T-cell (primary cell): ENCODE data around the gene TLL2. TPM values are rescaled to one million over a fixed set of nuclear protein-coding genes. Genes with fewer than 3 reads are reported as not detected.

Experiments used
- ATAC-seq, 4 experiments: fragments of 200-7000 bp in 3 of 4; fragments of 150-1000 bp in 1 of 4; cut with Tn5 transposase; replicated peaks in 1 of 4; 1 replicate in 3 of 4; 2 replicates in 1 of 4; pipeline ENCODE4 v1.10.0; 2021; ENCODE audit warnings: moderate library complexity in 3 of 4, mild to moderate bottlenecking in 2 of 4, moderate number of reproducible peaks in 1 of 4
- CTCF ChIA-PET, 2 donors: fragments of 300-600 bp; sonication (Branson Sonifier 250); formaldehyde crosslinking; loops; one replicate each; lab custom pipeline; 2022; ENCODE audit warnings: antibody characterized with exemption in 2 of 2; lab: Charles Lee
- POLR2A ChIA-PET, 2 donors: fragments of 300-600 bp; sonication (Branson Sonifier 250); formaldehyde crosslinking; loops; one replicate each; lab custom pipeline; 2022; ENCODE audit warnings: antibody characterized with exemption in 2 of 2; lab: Charles Lee
- DNase-seq, 35 experiments: peaks; one replicate each; pipeline versions ENCODE4 v3.0.0 to v3.0.0-alpha.2; 2013 to 2023
- H3K27ac ChIP-seq: one replicate; pipeline ENCODE4 v1.5.1; 2013; ENCODE audit warnings: low read length
- H3K27me3 ChIP-seq, 2 experiments: replicated peaks in 1 of 2; 1 replicate in 1 of 2; 2 replicates in 1 of 2; pipeline versions ENCODE4 v1.6.1 to v1.7.0; 2013; ENCODE audit warnings: low read length in 1 of 2, mixed read lengths in 1 of 2; ENCODE audit not compliant: control insufficient read depth in 2 of 2, insufficient read depth in 2 of 2; ENCODE audit errors: extremely low read depth in 1 of 2
- H3K36me3 ChIP-seq, 2 donors: 1 replicate in 1 of 2; 2 replicates in 1 of 2; pipeline versions ENCODE4 v1.6.1 to v1.7.0; 2013; ENCODE audit warnings: low read length in 1 of 2; ENCODE audit not compliant: control insufficient read depth in 2 of 2, insufficient read depth in 1 of 2; ENCODE audit errors: extremely low read depth in 1 of 2
- H3K4me1 ChIP-seq, 2 experiments: 1 replicate in 1 of 2; 2 replicates in 1 of 2; pipeline versions ENCODE4 v1.6.1 to v1.7.0; 2013; ENCODE audit warnings: low read length in 2 of 2, mixed read lengths in 1 of 2; ENCODE audit not compliant: insufficient read depth in 2 of 2, control insufficient read depth in 1 of 2; ENCODE audit errors: extremely low read depth in 1 of 2
- H3K4me3 ChIP-seq, 2 donors: 1 replicate in 1 of 2; 2 replicates in 1 of 2; pipeline versions ENCODE4 v1.5.1 to v1.7.0; 2013; ENCODE audit warnings: mild to moderate bottlenecking in 2 of 2, low read length in 1 of 2, moderate library complexity in 1 of 2; ENCODE audit not compliant: control insufficient read depth in 1 of 2; ENCODE audit errors: extremely low read depth in 1 of 2
- H3K9me3 ChIP-seq: 2 replicates; pipeline ENCODE4 v1.7.0; 2013
- H3K27ac Mint-ChIP-seq, 2 donors: one replicate each; pipeline ENCODE4 v1.8.0; 2020 to 2021; ENCODE audit warnings: mild to moderate bottlenecking in 2 of 2, mixed read lengths in 2 of 2
- H3K27me3 Mint-ChIP-seq, 2 donors: one replicate each; pipeline ENCODE4 v1.8.0; 2021 to 2022; ENCODE audit warnings: mixed read lengths in 2 of 2
- H3K36me3 Mint-ChIP-seq: one replicate; pipeline ENCODE4 v1.8.0; 2021; ENCODE audit warnings: mixed read lengths
- H3K4me1 Mint-ChIP-seq, 3 donors: one replicate each; pipeline ENCODE4 v1.8.0; 2020 to 2022; ENCODE audit warnings: mixed read lengths in 3 of 3, mild to moderate bottlenecking in 1 of 3
- H3K4me3 Mint-ChIP-seq, 3 donors: one replicate each; pipeline ENCODE4 v1.8.0; 2020 to 2022; ENCODE audit warnings: mild to moderate bottlenecking in 3 of 3, mixed read lengths in 3 of 3, moderate library complexity in 3 of 3
- H3K9me3 Mint-ChIP-seq, 3 donors: one replicate each; pipeline ENCODE4 v1.8.0; 2020 to 2022; ENCODE audit warnings: mixed read lengths in 3 of 3
- WGBS: methylation state at CpG from one replicate; pipeline ENCODE4 v1.1.5; 2013; ENCODE audit warnings: missing lambda C conversion rate; ENCODE audit not compliant: insufficient coverage; 5-methylcytosine and 5-hydroxymethylcytosine counted together
- total RNA-seq, 35 experiments: library from RNA in 6 of 35; stranded (reverse) in 6 of 35; fragments of 120-200 nt in 1 of 35; gene quantifications; one replicate each; pipeline versions ENCODE4 v1.2.1 to v1.2.4 and lab custom pipeline; 2013 to 2026

Gene TLL2
- total RNA-seq, 5 donors from 2014 or later (not counting 1 experiment from before 2014, with no cell fraction given): 0.15 to 0.32 (median 0.23) TPM; not detected in 2

DNA sequence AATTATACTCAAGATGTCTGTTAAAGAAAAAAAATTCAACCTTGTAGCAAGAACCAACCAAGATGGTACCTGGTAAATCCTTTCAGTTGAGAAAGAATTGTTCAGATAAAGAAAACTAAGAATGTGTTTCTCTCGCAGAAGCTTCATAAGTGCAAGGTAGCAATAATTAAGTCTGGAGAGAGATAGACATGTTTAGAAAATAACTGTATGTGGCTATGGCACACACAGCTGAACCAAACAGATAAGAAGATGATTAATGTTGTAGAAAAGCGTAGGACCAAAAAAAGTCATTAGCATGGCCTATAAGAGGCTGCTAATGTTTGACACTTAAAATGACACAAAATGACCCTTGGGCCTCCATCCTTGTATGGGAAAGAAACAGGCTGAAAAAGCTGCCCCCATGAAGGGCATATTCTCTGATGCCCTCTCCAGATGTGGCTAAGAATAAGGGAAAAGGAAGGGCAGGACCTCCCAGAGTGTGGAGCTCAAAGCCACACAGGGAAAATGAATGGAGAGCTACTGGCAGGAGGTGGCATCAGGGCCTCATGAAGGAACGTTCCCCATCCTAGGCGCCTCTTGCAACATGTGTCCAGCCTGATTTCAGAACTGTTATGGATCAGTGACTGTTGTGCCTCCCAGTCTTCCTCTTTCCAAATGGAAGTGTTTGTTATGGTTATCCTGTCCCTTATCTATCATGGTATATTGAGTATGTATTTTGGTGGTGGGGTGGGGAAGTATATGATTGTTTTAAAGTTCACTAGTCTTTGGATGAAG is 30.7 kb downstream of the TLL2 start:
- no peaks in the 10 kb centered on the region for H3K9me3 ChIP-seq
- H3K4me3 ChIP-seq: no peak overlapping the region
- no peak for DNase-seq
- no peaks in the 10 kb centered on the region for H3K36me3 Mint-ChIP-seq
- peaks cover 24 to 27% of the 10 kb centered on the region in 2 donors for H3K27me3 Mint-ChIP-seq
- WGBS: 100% methylated on average over 1 of the region's 4 CpGs
- no peak overlapping the region for H3K27ac ChIP-seq
- no peaks in the 10 kb centered on the region for H3K36me3 ChIP-seq
- no peak overlapping the region for H3K4me3 Mint-ChIP-seq
- H3K9me3 Mint-ChIP-seq: no peaks in the 10 kb centered on the region
- POLR2A ChIA-PET: no interaction called here
- peaks cover 0 to 27% of the 10 kb centered on the region in 2 experiments for H3K27me3 ChIP-seq
- CTCF ChIA-PET: no interaction called here
- ATAC-seq: no peak
- no peak overlapping the region for H3K27ac Mint-ChIP-seq
- H3K4me1 Mint-ChIP-seq: no peaks in the 10 kb centered on the region
- H3K4me1 ChIP-seq: no peaks in the 10 kb centered on the region

DNA sequence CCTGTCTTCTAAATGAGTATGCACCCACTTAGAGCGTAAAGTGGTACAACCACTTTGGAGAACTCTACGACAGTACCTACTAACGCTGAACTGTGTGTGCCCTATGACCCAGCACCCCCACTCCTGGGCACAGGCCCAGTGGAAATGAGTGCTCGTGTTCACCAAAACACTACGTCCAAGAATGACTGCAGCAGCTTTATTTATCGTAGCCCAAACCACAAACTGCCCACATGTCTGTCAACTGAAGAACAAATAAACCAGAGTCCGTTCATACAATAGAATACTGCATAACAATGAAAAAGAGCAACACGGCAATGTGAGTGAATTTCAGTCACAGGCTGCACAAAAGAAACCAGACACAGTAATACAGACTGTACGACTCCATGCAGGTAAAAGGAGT is 35.4 kb downstream of the TLL2 start:
- no peak overlapping the region for H3K4me3 ChIP-seq
- no peak overlapping the region for H3K4me3 Mint-ChIP-seq
- no peak overlapping the region for H3K27ac Mint-ChIP-seq
- ATAC-seq (no peak), DNase-seq (no peak)
- H3K4me1 ChIP-seq: no peaks in the 10 kb centered on the region
- H3K27ac ChIP-seq: no peak overlapping the region
- no peaks in the 10 kb centered on the region for H3K9me3 Mint-ChIP-seq
- ChIA-PET CTCF (no interaction called here), POLR2A (no interaction called here)
- 71% methylated on average over 7 of the region's 9 CpGs for WGBS
- H3K36me3 ChIP-seq: no peaks in the 10 kb centered on the region
- no peaks in the 10 kb centered on the region for H3K36me3 Mint-ChIP-seq
- no peaks in the 10 kb centered on the region for H3K4me1 Mint-ChIP-seq
- H3K27me3 ChIP-seq: peaks cover 0 to 21% of the 10 kb centered on the region in 2 experiments
- peaks cover 24 to 28% of the 10 kb centered on the region in 2 donors for H3K27me3 Mint-ChIP-seq
- H3K9me3 ChIP-seq: no peaks in the 10 kb centered on the region

- ChIA-PET CTCF (no interaction called here), POLR2A (no interaction called here)
- Histone ChIP-seq H3K27ac (no peak overlapping the region), H3K36me3 (no peaks in the 10 kb centered on the region), H3K4me1 (no peaks in the 10 kb centered on the region), H3K9me3 (no peaks in the 10 kb centered on the region), H3K4me3 (no peak overlapping the region), H3K27me3 (peaks cover 0 to 27% of the 10 kb centered on the region in 2 experiments)
- 89% methylated on average over 6 of the region's 9 CpGs for WGBS
- ATAC-seq: no peak
- Mint-ChIP-seq H3K4me3 (no peak overlapping the region), H3K4me1 (no peaks in the 10 kb centered on the region), H3K27me3 (peaks cover 23 to 29% of the 10 kb centered on the region in 2 donors), H3K9me3 (no peaks in the 10 kb centered on the region), H3K27ac (no peak overlapping the region), H3K36me3 (no peaks in the 10 kb centered on the region)
- DNase-seq: no peak
Measured at GRCh38 chr10:96473866-96474265, 39.9 kb downstream of the TLL2 start.

- peaks cover 21 to 31% of the 10 kb centered on the region in 2 donors for H3K27me3 Mint-ChIP-seq
- DNase-seq (peak in 9 of 35 experiments; percentile 4 to 31 (median 8)), ATAC-seq (peak in 2 of 4 experiments; percentile 32 to 36)
- no peak overlapping the region for H3K4me3 Mint-ChIP-seq
- no peaks in the 10 kb centered on the region for H3K36me3 Mint-ChIP-seq
- Histone ChIP-seq H3K36me3 (no peaks in the 10 kb centered on the region), H3K27me3 (peaks cover 0 to 23% of the 10 kb centered on the region in 2 experiments), H3K9me3 (no peaks in the 10 kb centered on the region), H3K4me1 (no peaks in the 10 kb centered on the region), H3K27ac (no peak overlapping the region), H3K4me3 (no peak overlapping the region)
- no peaks in the 10 kb centered on the region for H3K4me1 Mint-ChIP-seq
- no peak overlapping the region for H3K27ac Mint-ChIP-seq
- ChIA-PET CTCF (interaction anchor here in 1 of 2 donors (0.6 kb wide), 1 partner anchor 107 kb away, joined by 3 read pairs; no protein-coding TSS in a partner anchor), POLR2A (interaction anchor here in 1 of 2 donors (0.5 kb wide), 1 partner anchor 38 kb away, joined by 3 read pairs; no protein-coding TSS in a partner anchor)
- no peaks in the 10 kb centered on the region for H3K9me3 Mint-ChIP-seq
- WGBS: 13% methylated on average over 1 of the region's 4 CpGs
Measured at GRCh38 chr10:96470116-96470743, 43.5 kb downstream of the TLL2 start.

GRCh38 chr10:96468845-96469244 is 44.9 kb downstream of the TLL2 start:
- POLR2A ChIA-PET: no interaction called here

DNA sequence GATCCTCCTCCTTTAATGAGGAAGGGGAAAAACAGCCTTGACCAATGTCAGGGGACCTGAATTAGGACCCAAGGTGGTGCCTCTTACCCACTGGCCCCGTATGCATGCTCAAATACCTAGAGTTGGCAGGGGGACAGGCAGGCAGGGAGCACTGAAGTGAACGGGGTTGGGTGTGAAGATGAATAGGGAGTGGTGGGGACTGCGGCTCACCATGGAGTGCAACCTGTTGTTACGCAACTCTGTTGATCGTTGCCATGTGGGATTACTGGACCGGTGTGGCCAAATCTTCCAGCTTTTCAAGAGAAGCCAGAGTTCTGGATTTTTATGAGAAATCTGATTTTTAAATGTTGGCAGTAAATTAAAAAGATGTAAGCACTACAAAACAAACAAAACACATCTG is 48.1 kb downstream of the TLL2 start:
- no peak overlapping the region for H3K27ac ChIP-seq
- H3K27ac Mint-ChIP-seq: no peak overlapping the region
- no peaks in the 10 kb centered on the region for H3K9me3 ChIP-seq
- DNase-seq: no peak
- H3K27me3 Mint-ChIP-seq: peaks cover 22 to 30% of the 10 kb centered on the region in 2 donors
- no peak overlapping the region for H3K4me3 ChIP-seq
- ChIA-PET POLR2A (no interaction called here), CTCF (no interaction called here)
- no peaks in the 10 kb centered on the region for H3K36me3 Mint-ChIP-seq
- H3K4me1 Mint-ChIP-seq: no peaks in the 10 kb centered on the region
- ATAC-seq: no peak
- no peaks in the 10 kb centered on the region for H3K36me3 ChIP-seq
- H3K4me1 ChIP-seq: no peaks in the 10 kb centered on the region
- peaks cover 2 to 3% (median 3%) of the 10 kb centered on the region in 3 donors for H3K9me3 Mint-ChIP-seq
- peaks cover 0 to 30% of the 10 kb centered on the region in 2 experiments for H3K27me3 ChIP-seq
- 83% methylated on average over 3 of the region's 6 CpGs for WGBS
- no peak overlapping the region for H3K4me3 Mint-ChIP-seq

More at GRCh38 chr10:96468845-96469244, 44.9 kb downstream of the TLL2 start:
- WGBS: 27% methylated on average over 3 of the region's 5 CpGs
- Histone ChIP-seq H3K27ac (no peak overlapping the region), H3K36me3 (no peaks in the 10 kb centered on the region), H3K4me1 (no peaks in the 10 kb centered on the region), H3K27me3 (peaks cover 0 to 21% of the 10 kb centered on the region in 2 experiments), H3K9me3 (no peaks in the 10 kb centered on the region), H3K4me3 (no peak overlapping the region)
- no peak for ATAC-seq
- Mint-ChIP-seq H3K4me3 (no peak overlapping the region), H3K4me1 (no peaks in the 10 kb centered on the region), H3K9me3 (no peaks in the 10 kb centered on the region), H3K27me3 (peaks cover 21 to 28% of the 10 kb centered on the region in 2 donors), H3K36me3 (no peaks in the 10 kb centered on the region), H3K27ac (no peak overlapping the region)
- CTCF ChIA-PET: interaction anchor here in 1 of 2 donors (0.6 kb wide), 1 partner anchor 11 kb away, joined by 6 read pairs; no protein-coding TSS in a partner anchor
- no peak for DNase-seq
